HG02852 (cell line): ENCODE results near the gene ECE1.

ENCODE experiments used
- ATAC-seq: cut with Tn5 transposase; IDR thresholded peaks from one replicate; pipeline ENCODE4 v1.9.1; 2021; ENCODE audit warnings: mild to moderate bottlenecking, moderate library complexity; ENCODE audit not compliant: unreplicated experiment

ECE1 gene

DNA sequence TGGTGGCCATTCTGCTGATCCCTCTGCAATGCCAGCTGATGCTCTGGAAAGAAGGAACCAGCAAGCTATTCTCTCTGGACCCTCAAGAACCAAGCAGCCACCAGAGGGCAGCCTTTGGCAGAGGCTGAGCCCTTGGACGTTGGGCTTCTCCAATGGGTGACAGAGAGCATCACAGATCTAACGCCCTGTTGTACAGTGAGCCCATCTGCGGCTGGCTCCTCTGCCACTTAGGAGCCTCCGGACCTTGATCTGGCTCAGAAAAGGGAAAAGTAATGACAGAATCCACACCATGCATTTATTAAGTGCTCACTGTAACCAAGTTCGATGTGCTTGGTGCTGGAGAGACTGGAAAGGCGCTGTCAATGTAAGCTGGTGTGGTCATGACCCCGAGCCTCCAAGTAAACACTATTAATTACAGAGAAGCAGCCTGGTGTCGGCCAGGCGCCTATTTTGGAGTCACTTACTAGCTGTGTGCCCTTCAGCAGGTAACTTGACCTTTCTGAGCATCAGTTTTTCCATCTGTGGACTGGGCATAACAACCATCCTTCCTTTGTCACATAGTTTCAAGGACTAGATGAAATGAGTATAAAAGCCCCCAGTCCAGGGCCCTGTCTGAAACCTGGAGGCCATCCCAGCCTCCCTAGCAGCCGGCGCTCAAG is 34.9 kb downstream of the ECE1 start:
- ATAC-seq: no peak

DNA sequence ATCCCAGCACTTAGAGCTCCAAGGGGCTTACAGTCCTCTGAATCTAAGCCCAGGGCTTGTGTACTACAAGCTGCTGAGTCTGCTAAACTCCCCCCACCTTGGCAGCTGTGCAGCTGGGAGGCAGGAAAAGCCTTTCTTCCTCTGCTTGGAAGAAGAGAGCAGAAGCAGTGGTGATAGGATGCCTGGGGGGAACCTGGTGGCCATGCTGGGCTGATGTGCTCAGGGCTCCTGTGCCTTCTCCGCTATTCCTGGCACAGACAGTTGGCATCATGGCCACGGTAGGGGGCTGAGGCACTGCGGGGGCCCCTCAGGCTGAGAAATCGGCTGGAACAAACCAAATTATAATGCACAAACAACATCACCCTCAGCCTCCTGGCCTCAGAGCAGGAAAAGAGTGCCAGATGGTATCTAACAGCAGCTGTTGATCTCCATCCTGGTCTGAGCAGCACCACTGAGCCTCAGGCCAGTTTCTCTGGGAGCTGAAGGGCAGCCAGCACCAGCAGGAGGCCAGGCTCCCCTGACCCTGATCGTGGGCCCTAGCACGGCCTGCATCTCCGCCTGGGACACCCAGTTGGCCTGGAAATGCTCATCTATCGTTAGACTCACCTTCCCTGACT is 35.8 kb downstream of the ECE1 start:
- ATAC-seq: no peak

GRCh38 chr1:21251773-21252471 is 38.3 kb downstream of the ECE1 start:
- ATAC-seq: no peak

GRCh38 chr1:21249940-21250493 is 40.2 kb downstream of the ECE1 start:
- no peak for ATAC-seq

DNA sequence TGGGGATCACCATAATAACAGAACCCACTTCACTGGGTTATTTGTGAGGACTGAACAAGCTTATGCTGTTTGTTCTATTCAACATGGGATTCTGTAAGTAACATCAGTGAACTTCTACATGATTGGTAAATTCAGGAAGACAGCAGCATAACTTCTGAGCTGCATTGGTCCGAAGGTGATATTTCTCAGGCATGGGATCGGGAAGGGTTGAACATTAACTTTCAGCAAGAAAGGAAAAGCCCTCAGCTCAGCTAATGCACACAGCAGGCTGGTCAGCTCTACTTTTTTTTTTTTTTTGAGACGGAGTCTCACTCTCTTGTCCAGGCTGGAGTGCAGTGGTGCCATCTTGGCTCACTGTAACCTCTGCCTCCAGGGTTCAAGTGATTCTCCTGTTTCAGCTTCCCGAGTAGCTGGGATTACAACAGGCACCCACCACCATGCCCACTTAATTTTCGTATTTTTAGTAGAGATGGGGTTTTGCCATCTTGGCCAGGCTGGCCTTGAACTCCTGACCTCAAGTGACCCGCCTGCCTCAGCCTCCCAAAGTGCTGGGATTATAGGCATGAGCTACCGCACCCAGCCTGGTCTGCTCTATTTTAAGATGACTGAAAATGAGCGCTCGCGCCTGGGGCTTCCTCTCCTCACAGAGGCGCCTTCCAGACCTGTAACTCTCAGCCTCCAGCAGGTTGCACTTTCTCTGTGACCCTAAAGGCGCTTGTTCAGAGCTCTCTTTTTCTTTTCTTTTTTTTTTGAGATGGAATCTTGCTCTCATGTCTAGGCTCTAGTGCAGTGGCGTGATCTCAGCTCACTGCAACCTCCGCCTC is 42.2 kb downstream of the ECE1 start:
- no peak for ATAC-seq

- ATAC-seq: no peak
Measured at GRCh38 chr1:21246905-21247642, 43.2 kb downstream of the ECE1 start.

- ATAC-seq: no peak
Measured at GRCh38 chr1:21245688-21246229, 44.5 kb downstream of the ECE1 start.

- ATAC-seq: no peak
Measured at GRCh38 chr1:21244986-21245687, 45.1 kb downstream of the ECE1 start.

DNA sequence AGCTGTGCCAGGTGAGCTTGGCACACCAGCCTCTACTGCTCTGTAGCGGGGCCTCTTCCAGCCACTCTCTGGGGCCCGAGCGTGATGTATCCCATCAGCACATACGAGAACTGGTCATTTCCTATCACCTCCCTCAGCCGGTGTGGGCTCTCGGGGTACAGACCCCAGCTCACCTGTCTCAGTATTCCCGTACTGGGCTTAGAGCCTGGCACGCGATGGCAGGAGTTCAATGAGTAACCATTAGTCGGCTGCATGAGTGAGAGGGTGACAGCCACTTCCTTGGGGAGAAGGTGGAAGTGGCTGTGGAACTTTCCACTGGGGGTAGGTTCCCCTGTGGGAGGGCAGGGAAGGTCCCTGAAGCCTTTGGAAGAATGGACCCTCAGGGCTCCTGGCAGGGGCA is 46.1 kb downstream of the ECE1 start:
- no peak for ATAC-seq

GRCh38 chr1:21242846-21243245 is 47.4 kb downstream of the ECE1 start:
- ATAC-seq: no peak

- ATAC-seq: no peak
Measured at GRCh38 chr1:21241771-21242581, 48.3 kb downstream of the ECE1 start.

DNA sequence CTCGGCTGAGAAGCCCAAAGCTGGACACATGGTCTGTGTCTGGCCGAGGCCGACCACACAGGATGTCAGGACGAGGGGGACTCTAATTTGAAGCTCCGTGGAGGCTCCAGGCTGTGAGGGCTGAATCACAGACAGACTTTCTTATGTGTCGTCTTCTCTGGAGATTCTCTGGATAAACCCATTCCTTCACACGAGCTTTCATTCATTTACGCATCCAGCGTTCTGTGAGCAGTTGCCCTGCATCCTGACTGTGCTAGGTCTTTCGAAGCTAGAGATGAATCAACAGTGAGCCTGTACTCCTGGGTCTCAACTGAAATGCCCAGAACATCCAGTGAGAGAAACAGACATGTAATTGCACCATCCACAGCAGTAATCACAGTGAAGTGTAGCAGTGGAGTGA is 49.6 kb downstream of the ECE1 start:
- no peak for ATAC-seq

DNA sequence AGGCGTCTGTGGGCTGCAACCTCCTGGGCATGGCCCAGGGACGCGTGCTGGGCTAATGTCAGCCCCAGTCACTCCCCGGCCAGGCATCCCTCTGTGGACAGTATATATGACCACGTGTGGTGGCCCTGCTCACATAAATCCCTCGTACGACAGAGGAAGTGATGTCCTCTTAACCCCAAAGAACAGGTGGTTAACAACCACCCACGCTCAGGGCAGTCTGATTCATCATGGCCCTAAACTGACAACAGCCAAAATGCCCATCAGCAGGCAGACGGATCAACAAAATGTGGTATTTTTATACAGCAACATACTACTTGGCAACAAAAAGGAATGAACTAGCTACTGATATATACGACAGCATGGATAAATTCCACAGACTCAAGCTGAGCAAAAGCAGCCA is 51.0 kb downstream of the ECE1 start:
- ATAC-seq: no peak

- ATAC-seq: no peak
Measured at GRCh38 chr1:21238141-21238800, 52.0 kb downstream of the ECE1 start.

DNA sequence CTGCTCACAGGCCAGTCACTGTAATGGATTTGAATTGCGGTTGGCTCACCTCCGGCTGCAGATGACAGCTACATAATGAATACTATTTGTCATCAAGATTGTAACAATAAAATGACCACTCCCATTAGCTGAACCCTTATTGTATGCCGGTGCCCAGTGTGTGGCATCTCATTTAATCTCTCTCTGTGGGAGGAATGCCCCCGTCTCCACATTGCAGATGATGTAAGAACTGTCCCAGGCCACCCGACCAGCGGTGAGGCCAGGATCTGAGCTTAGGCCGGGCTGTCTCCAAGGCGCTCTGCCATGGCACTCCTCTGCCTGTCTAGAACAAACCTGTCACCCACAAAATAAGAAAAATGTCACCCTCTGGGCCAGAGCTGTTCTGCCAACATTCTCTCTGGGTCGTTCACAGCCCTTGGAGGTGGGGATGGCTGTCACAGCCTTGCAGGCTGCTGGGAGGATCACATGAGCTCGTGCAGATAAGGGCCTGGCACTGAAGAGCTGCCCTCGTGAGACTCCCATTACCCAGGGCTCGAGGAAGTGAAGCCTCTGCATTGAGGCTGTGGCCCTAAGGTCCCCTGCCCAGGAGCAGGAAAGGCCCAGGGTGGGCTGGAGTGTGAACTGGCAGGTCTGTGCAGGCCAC is 52.7 kb downstream of the ECE1 start:
- no peak for ATAC-seq

DNA sequence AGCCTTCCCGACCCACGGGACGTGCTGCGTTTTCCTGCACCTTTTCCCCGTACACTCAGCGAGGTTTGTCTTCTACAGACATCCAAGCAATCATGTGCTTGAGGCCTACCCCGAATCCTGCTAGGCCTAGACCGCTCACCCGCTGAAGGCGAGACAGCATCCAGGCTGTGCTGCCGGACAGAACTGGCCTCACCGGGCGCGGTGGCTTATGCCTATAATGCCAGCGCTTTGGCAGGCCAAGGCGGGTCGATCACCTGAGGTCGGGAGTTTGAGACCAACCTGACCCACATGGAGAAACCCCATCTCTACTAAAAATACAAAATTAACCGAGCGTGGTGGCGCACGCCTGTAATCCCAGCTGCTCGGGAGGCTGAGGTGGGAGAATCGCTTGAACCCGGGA is 54.1 kb downstream of the ECE1 start:
- ATAC-seq: no peak

DNA sequence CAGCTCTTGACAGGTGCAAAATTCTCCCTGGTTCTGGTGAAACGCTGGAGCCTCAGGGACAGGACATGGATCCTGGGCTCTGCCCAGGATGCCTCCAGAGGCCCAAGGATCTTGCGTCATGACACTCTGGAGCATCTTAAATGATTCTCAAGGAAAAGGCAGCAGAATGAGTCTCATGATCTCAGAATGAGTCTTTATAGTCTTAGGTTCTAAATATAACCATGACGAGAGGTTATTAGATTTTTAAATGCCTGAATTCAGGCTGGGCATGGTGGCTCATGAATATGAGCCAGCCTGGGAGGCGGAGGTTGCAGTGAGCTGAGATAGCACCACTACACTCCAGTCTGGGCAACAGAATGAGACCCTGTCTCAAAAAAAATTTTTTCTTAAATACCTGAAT is 55.5 kb downstream of the ECE1 start:
- no peak for ATAC-seq

DNA sequence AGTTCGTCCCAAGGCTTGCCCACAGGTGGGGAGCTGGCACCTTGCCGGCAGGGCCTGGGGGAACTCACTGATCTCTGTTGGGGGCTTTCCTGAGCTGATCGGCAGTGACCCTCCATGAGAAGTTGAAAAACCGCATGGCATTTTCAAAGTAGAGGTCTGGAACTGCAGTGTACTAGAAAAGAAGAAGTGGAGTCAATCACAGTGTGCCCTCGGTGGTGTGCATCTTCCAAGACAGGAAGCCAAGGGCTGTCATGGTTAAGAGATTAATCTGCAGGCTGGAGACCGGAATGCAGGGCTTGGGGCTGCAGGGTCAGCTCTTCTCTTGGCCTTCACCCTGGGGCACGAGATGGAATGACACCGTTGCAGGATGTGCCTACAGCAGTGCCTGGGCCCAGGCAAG is 56.8 kb downstream of the ECE1 start:
- no peak for ATAC-seq
